ENCODE results near the gene BRSK2.

BRSK2 gene

DNA sequence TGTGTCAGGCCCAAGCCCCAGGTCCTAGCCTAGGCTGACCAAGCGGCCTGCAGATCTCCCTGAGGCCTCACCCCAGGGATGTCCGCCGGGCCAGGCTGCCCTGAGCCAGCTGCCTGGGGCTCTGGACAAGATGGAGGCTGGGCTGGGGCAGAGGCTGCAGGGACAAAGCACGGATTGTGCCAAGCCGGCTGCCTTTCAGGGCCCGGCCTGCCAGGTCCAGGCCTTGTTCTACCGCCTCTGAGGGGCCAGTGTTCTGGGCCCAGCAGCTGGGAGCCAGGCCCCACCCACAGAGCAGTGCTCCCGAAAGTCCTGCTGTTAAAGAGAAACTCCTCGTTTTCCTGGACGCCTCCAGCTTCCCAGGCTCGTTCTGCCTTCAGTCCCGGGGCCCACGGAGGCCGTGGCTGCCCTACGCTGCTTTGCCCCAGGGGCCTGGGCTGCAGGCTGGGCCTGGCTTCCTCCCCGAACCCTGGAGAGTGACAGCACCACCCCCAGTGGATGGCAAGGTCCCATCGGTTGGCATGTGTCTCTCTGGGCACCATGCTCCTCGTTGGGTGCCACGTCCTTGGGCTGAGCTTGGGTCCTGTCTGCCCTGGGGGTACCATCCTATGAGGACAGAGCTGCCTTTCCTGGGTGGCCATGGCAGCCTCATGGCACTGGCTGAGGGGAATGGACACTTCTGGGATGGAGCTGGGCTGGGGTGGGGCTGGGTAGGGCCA is 7.6 kb downstream of the BRSK2 start:
- DNase-seq (ENCODE audit: low spot score): peak; percentile 26

- no peak for DNase-seq (ENCODE audit: low spot score)
These were observed 8.3 kb downstream of the BRSK2 start for GRCh38 chr11:1397862-1398527.

GRCh38 chr11:1398528-1399235 is 8.9 kb downstream of the BRSK2 start:
- no peak for DNase-seq (ENCODE audit: low spot score)

- no peak for DNase-seq (ENCODE audit: low spot score)
These were observed 9.9 kb downstream of the BRSK2 start for GRCh38 chr11:1399386-1400316.

- peak; percentile 29 for DNase-seq (ENCODE audit: low spot score)
These were observed 10.8 kb downstream of the BRSK2 start for GRCh38 chr11:1400317-1401170.

GRCh38 chr11:1401171-1401445 is 11.4 kb downstream of the BRSK2 start:
- no peak for DNase-seq (ENCODE audit: low spot score)

- DNase-seq (ENCODE audit: low spot score): no peak
These were observed 12.0 kb downstream of the BRSK2 start for GRCh38 chr11:1401656-1402221.

- DNase-seq (ENCODE audit: low spot score): no peak
These were observed 12.8 kb downstream of the BRSK2 start for GRCh38 chr11:1402355-1403077.

DNA sequence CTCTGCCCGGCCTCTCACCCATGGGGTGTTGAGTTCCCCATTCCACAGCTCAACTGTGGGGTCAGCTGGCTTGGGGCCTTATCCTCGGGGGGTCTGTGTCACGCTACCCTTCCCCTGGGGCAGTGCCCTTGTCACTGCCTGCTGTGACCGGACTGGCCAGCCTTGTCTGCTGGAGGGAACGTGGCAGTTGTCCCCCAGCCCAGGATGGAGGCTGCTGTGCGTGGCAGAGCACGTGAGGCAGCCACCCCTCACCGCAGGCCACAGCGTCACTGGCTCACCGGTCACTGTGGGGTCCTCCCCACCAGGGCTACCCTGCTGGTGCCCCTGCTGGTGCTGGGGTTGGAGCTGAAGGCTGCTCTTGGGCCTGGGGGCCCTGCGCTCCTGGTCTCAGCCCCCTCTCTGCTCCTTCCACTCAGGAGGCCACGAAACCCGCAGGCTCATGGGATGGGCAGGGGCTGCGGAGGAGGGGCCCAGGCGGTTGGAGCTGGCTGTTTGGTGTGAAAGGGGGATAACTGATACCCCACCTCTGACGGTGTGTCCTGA is 13.4 kb downstream of the BRSK2 start:
- no peak for DNase-seq (ENCODE audit: low spot score)

- DNase-seq (ENCODE audit: low spot score): no peak
These were observed 14.2 kb downstream of the BRSK2 start for GRCh38 chr11:1403721-1404460.

- no peak for DNase-seq (ENCODE audit: low spot score)
These were observed 14.9 kb downstream of the BRSK2 start for GRCh38 chr11:1404461-1405185.

GRCh38 chr11:1405186-1406020 is 15.7 kb downstream of the BRSK2 start:
- DNase-seq (ENCODE audit: low spot score): no peak

GRCh38 chr11:1406571-1407485 is 17.1 kb downstream of the BRSK2 start:
- DNase-seq (ENCODE audit: low spot score): no peak

GRCh38 chr11:1407668-1408067 is 17.9 kb downstream of the BRSK2 start:
- no peak for DNase-seq (ENCODE audit: low spot score)

- no peak for DNase-seq (ENCODE audit: low spot score)
These were observed 18.6 kb downstream of the BRSK2 start for GRCh38 chr11:1408346-1408745.

- no peak for DNase-seq (ENCODE audit: low spot score)
These were observed 19.5 kb downstream of the BRSK2 start for GRCh38 chr11:1409108-1409851.

Measured in cerebellar cortex (tissue), 1 donor.